HL-60 (cell line): Measurements from ENCODE around the gene KIAA1217.

Source experiments
- CTCF ChIP-seq: IDR thresholded peaks from one replicate; pipeline ENCODE4 v1.5.1; 2011; ENCODE audit warnings: low read length, control low read depth, inconsistent platforms; ENCODE audit not compliant: insufficient read depth
- POLR2AphosphoS5 ChIP-seq: IDR thresholded peaks from 2 replicates; pipeline ENCODE4 v1.6.1; 2012; ENCODE audit warnings: low read depth
- REST ChIP-seq: IDR thresholded peaks from 2 replicates; pipeline ENCODE4 v1.6.1; 2012; ENCODE audit warnings: low read depth; ENCODE audit not compliant: insufficient replicate concordance
- SPI1 ChIP-seq: IDR thresholded peaks from 2 replicates; pipeline ENCODE4 v1.6.1; 2012; ENCODE audit warnings: low read depth, mild to moderate bottlenecking, borderline replicate concordance

GRCh38 chr10:24306507-24306875 lies 97.6 kb downstream of the KIAA1217 start:
- TF ChIP-seq CTCF (no peak), POLR2AphosphoS5 (no peak), REST (no peak), SPI1 (no peak)
